HAP-1 (cell line): ENCODE measurements around the gene NVL.

Source experiments
- DNase-seq, 2 experiments: peaks; one replicate each; pipeline ENCODE4 v3.0.0-alpha.2; 2016 to 2020; ENCODE audit warnings: low spot score in 2 of 2
- H3K27me3 ChIP-seq: fragments of 250-450 bp; sonication (Bioruptor Pico); 2 replicates; pipeline ENCODE4 v1.5.1; 2020; ENCODE audit warnings: low read depth, mild to moderate bottlenecking, moderate library complexity
- H3K36me3 ChIP-seq: fragments of 250-450 bp; sonication (Bioruptor Pico); replicated peaks from 2 replicates; pipeline ENCODE4 v1.5.1; 2020; ENCODE audit warnings: mild to moderate bottlenecking
- H3K4me1 ChIP-seq: fragments of 250-450 bp; sonication (Bioruptor Pico); 2 replicates; pipeline ENCODE4 v1.5.1; 2020; ENCODE audit warnings: mild to moderate bottlenecking
- H3K4me3 ChIP-seq: fragments of 250-450 bp; sonication (Bioruptor Pico); 2 replicates; pipeline ENCODE4 v1.5.1; 2020; ENCODE audit warnings: mild to moderate bottlenecking, moderate library complexity
- H3K9me3 ChIP-seq: fragments of 250-450 bp; sonication (Bioruptor Pico); 2 replicates; pipeline ENCODE4 v1.5.1; 2020; ENCODE audit warnings: mild to moderate bottlenecking, moderate library complexity
- in situ Hi-C: fragments of 300-500 bp; cut with MboI; formaldehyde crosslinking; loops from 3 replicates; pipeline ENCODE4 v1.14.3; 2020; ENCODE audit warnings: low sequenced_read_pairs, inconsistent platforms, mixed read lengths

The NVL gene

DNA sequence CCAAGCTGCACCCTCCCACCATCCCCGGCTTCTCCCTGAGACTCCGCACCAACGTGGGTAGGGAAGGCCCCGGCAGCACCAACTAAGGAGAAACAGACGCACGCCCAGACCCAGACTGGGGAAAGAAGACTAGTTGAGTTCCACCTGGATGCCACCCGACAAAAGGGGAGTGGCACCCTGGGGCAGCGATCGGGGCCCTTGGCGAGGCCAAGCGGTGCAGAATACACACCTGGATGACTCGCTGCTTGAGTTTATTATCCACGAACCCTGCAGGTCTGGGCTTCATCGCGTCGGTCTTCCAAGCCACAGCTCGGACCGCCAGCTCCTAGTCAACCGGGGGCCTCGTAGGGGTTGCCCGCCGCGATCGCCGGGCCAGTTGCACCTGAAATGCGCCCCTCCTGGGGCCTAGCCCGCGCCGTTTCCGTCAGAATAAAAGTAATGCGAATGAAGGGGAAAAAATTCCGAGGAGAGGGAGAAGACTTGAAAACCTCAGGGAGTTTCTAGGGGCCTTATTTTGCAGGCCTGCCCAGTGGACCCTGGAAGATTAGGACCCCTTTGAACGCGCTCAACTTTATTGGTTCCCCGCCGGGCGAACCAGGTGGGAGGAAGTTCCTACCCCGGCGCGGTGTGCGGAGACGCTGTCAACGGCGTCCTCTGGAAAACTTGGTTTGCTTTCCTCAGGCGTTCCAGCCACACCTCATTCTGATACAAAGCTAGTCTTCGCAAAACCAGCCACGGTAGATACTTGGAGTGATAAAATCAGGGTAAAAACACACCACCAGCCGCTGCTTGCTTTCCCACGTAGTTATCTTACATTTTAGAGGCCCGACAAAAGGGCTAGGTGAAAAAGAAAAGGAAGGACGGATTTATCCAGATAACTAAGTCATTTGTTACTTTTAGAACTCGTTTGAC is at the start of gene NVL:
TSS of gene NVL (minus strand) at position 331 of the 912 bp plus-strand sequence. CDS start at position 286, 45 bp downstream.
- peak; percentile 92 to 94 for DNase-seq
- H3K4me3 ChIP-seq = peak within 1 kb of the TSS; percentile 91
- H3K27me3 ChIP-seq = no peaks in the 10 kb centered on the region
- H3K9me3 ChIP-seq = no peaks in the 10 kb centered on the region
- peaks cover 5% of the 10 kb centered on the region for H3K36me3 ChIP-seq
- peaks cover 12% of the 10 kb centered on the region for H3K4me1 ChIP-seq
- in situ Hi-C loops = loop anchor here (10.0 to 25.0 kb wide), 2 partner anchors 215 to 518 kb away; partner anchors contain the start of gene FBXO28

DNA sequence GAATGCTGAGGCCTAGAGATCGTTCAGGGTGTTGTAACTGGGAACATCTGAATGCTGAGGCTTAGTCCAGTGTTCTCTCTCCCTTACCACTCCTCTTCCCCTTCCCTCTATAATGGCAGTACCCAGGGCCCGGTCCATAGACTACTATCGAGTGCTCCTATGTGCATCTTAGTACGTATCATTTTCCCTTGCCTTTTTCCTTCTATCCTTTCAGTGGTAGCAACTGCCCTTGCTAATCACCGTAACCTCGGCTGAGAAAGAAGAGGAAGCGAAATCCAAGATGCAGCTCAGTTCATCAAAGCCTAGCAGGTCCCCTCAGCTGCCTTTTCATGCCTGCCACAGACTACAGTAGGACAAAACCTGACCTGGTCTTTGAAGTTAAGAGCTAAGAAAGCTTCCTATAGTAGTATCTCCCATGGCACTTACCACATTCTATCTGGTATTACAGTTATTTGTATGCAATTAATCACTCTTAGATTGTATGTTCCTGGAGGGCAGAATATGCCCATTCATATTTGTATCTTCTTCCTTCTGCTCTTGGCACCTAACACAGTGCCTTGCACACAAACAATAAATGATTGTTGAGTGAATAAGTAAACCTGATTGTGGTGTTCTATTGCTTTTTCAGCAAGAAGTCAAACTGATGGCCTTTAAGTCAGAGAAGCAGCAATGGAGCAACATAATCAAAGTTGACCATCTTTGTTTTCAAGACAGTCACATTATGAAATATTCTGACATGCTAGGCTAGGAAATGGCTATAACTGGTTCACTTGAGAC is 49.1 kb upstream of the NVL start:
- Histone ChIP-seq H3K9me3 (no peaks in the 10 kb centered on the region), H3K36me3 (peaks cover 44% of the 10 kb centered on the region), H3K4me3 (no peak overlapping the region), H3K27me3 (no peaks in the 10 kb centered on the region), H3K4me1 (no peaks in the 10 kb centered on the region)
- in situ Hi-C loops = no loop called here
- DNase-seq = no peak

DNA sequence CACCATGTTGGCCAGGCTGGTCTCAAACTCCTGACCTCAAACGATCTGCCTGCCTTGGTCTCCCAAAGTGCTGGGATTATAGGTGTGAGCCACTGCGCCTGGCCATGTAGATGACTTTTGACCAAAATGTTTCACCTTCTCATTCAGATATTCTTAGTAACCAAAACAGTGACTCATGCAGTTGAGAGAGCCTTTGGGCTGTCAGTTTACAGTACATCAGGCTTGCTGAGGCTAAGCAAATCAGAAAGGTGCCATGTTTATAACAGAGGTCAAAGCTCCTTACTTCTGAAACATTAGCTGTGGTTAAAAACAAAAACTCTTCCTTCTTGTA is 47.7 kb upstream of the NVL start:
- no peak for DNase-seq
- H3K4me3 ChIP-seq = no peak overlapping the region
- in situ Hi-C loops = no loop called here
- no peaks in the 10 kb centered on the region for H3K9me3 ChIP-seq
- no peaks in the 10 kb centered on the region for H3K4me1 ChIP-seq
- H3K27me3 ChIP-seq = no peaks in the 10 kb centered on the region
- peaks cover 53% of the 10 kb centered on the region for H3K36me3 ChIP-seq

DNA sequence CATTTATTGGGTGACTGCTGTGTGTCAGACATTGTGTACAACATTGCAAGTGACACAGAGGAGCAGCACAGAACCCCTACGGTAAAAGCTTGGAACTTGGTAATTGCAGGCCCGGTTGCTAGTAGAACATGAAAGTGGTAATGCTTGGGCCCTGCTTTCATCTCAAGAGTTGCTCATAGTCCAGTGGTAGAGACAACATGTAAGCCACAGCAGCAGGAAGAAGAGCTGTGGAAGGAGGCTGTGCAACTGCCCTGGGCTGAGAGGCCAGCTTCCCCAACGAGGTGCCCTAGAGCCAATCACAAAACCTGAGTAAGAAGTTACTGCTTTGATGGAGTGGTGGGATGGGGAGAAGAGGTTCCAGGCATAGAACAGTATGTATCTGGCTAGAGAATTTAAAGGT is 45.1 kb upstream of the NVL start:
- Histone ChIP-seq H3K9me3 (no peaks in the 10 kb centered on the region), H3K36me3 (peaks cover 66% of the 10 kb centered on the region), H3K4me1 (peaks cover 1% of the 10 kb centered on the region; the same call in 1 of the 2 replicates), H3K4me3 (no peak overlapping the region), H3K27me3 (no peaks in the 10 kb centered on the region)
- in situ Hi-C loops = no loop called here
- no peak for DNase-seq

DNA sequence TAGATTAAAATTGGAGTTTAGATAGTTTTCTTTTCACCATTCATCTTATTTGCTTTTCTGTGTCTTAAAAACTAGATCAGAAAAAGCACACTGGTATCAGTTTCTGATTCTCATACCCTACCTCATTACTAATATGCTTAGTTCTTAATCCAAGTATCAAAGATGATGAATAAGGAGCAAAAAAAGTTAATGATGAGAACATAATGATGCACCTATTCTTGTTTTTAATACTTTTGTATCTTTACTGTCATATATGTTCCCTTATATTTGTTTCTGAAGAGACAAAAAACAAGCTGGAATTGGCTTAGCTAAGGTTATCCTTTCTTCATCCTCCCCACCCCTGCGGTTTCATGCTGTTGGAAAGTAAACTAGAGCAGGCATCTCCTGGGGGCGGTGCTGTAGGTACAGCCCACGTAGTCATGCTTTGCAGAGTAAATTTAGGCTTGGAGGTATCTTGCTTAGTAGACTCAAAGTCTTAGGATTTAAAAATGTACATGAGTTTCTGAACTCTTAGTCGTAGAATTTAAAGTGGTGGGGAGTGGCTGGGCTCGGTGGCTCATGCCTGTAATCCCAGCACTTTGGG is 43.1 kb upstream of the NVL start:
- Histone ChIP-seq H3K27me3 (no peaks in the 10 kb centered on the region), H3K4me3 (no peak overlapping the region), H3K4me1 (peaks cover 3% of the 10 kb centered on the region; the same call in 1 of the 2 replicates), H3K36me3 (peaks cover 70% of the 10 kb centered on the region), H3K9me3 (no peaks in the 10 kb centered on the region)
- DNase-seq = no peak
- in situ Hi-C loops = no loop called here

DNA sequence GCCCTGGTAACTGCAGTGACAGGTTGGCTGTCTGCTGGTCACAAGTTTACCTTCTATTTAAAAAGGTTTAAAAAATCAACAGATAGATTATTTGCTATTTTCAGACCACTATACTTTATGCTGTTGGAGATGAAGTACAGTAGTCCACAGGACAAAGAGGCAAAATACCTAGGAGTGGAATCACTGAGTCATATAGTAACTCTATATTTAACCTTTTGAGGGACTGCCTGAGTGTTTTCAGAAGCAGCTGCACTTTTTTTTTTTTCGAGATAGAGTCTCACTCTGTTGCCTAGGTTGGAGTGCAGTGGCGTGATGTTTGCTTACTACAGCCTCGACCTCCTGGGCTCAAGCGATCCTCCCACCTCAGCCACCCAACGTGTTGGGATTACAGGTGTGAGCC is 38.4 kb upstream of the NVL start:
- Histone ChIP-seq H3K4me1 (peaks cover 10% of the 10 kb centered on the region; the same call in 1 of the 2 replicates), H3K27me3 (no peaks in the 10 kb centered on the region), H3K9me3 (no peaks in the 10 kb centered on the region), H3K36me3 (peaks cover 55% of the 10 kb centered on the region), H3K4me3 (no peak overlapping the region)
- peak in 1 of 2 experiments; percentile 1 for DNase-seq
- in situ Hi-C loops = no loop called here

DNA sequence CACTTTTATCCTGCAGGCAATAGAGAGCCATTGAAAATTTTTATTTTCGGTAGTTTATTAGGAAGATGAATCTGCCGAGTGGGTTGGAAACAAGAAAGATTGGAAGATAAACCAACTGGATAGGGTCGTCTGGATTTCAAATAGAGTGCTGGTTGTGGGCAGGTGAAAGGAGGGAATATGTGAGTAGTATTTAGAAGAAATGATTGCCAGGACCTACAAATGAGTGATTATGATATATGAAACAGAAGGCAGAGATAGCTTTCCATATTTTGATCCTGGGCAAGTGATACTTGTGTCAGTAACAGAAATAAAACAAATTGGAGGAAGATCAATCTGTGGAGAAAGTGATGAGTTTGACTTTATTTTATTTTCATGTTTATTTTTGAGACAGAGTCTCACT is 29.2 kb upstream of the NVL start:
- in situ Hi-C loops = no loop called here
- H3K4me1 ChIP-seq = peaks cover 18% of the 10 kb centered on the region
- H3K9me3 ChIP-seq = no peaks in the 10 kb centered on the region
- H3K4me3 ChIP-seq = no peak overlapping the region; the same call in 1 of the 2 replicates
- no peaks in the 10 kb centered on the region for H3K27me3 ChIP-seq
- H3K36me3 ChIP-seq = peaks cover 5% of the 10 kb centered on the region
- DNase-seq = no peak

DNA sequence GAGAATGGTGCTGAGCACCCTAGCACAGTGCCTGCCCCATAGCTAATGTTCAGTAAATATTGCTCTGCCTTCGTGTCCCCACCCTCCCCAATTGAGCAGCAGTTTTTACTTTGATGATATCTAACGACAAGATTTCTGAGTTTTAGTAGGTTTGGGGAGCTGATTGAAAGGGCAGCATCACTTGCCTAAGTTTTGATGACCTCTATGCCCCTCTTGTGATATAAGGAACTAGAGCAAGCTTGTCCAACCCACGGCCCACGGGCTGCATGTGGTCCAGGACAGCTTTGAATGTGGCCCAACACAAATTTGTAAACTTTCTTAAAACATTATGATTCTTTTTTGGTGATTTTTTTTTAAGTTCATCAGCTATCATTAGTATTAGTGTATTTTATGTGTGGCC is 28.3 kb upstream of the NVL start:
- H3K4me1 ChIP-seq = peaks cover 18% of the 10 kb centered on the region
- H3K36me3 ChIP-seq = peaks cover 5% of the 10 kb centered on the region
- peak overlapping the region; percentile 81 for H3K4me3 ChIP-seq
- in situ Hi-C loops = no loop called here
- no peaks in the 10 kb centered on the region for H3K27me3 ChIP-seq
- H3K9me3 ChIP-seq = no peaks in the 10 kb centered on the region
- no peak for DNase-seq

DNA sequence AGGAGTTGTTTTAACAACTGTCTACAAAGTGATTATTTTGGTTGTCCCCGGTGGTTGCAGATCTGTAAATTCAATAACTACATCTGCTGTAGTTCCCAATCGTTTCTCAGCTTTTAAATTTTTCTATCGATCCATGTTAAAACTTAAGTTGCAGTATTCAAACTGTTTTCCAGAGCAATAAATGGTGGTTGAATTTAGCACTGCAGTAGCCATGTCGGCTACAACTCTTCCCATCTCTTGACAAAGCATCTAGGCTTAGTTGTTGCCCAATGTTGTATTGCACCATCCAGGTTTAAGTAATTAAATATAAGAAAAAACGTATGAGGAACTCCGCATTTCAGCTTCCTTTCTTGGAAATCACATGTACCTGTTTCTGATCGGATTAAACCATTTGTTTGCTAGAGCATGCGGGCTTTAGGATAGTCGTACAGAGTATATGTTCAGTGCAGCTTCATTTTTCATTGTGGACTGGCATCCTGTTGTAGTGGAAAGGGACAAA is 27.7 kb upstream of the NVL start:
- no peak for DNase-seq
- no peaks in the 10 kb centered on the region for H3K9me3 ChIP-seq
- H3K27me3 ChIP-seq = no peaks in the 10 kb centered on the region
- peak overlapping the region; percentile 81 for H3K4me3 ChIP-seq
- peaks cover 5% of the 10 kb centered on the region for H3K36me3 ChIP-seq
- peaks cover 18% of the 10 kb centered on the region for H3K4me1 ChIP-seq
- in situ Hi-C loops = no loop called here

DNA sequence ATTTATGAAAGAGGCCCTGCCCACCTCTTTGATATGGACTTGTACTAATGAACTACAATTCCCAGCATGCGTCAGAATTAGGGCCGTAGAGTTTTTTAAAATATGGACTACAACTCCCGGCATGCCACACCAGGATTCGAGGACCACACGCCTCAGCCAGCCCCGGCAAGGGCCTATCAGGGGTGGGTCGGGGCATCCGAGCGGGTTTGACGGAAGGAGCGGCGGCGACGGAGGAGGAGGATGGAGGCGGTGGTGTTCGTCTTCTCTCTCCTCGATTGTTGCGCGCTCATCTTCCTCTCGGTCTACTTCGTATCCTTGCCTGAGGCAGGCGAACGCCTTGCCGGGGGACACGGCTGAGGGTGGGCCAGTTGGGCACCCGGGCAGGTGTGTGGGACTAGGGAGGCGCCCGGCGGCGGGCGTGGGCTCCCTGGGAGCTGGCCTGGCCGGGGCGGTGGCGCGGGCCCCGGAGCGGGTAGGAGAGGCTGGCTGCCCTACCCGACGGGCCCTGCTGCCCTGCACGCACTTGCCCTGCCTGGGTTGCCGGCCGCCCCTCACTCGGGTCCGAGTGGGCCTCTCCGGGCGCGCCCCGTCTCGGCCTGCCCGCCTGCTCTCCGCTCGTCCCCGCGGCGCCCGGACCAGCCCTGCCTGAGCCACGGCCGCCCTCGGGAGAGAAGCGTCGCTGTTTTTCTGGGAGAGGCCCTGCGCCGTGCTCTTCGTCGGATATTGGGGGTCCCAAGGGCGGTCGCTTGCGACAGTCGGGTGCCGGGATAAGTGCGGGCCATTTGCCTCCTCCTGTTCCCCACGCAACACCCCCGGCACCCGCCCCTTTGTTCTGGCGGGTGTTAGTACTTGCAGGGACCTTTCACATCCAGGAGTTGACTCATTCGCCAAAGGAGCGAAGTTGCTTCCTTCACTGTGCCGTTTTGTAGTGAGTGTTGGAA is 27.0 kb upstream of the NVL start, which contains the start of gene CNIH4:
TSS of gene CNIH4 (plus strand) at position 195 of the 941 bp plus-strand sequence. CDS start at position 241, 46 bp downstream.
- DNase-seq = peak; percentile 94 to 96
- in situ Hi-C loops = no loop called here
- Histone ChIP-seq H3K9me3 (no peaks in the 10 kb centered on the region), H3K36me3 (peaks cover 5% of the 10 kb centered on the region), H3K27me3 (no peaks in the 10 kb centered on the region), H3K4me3 (peak within 1 kb of the TSS; percentile 81), H3K4me1 (peaks cover 18% of the 10 kb centered on the region)

DNA sequence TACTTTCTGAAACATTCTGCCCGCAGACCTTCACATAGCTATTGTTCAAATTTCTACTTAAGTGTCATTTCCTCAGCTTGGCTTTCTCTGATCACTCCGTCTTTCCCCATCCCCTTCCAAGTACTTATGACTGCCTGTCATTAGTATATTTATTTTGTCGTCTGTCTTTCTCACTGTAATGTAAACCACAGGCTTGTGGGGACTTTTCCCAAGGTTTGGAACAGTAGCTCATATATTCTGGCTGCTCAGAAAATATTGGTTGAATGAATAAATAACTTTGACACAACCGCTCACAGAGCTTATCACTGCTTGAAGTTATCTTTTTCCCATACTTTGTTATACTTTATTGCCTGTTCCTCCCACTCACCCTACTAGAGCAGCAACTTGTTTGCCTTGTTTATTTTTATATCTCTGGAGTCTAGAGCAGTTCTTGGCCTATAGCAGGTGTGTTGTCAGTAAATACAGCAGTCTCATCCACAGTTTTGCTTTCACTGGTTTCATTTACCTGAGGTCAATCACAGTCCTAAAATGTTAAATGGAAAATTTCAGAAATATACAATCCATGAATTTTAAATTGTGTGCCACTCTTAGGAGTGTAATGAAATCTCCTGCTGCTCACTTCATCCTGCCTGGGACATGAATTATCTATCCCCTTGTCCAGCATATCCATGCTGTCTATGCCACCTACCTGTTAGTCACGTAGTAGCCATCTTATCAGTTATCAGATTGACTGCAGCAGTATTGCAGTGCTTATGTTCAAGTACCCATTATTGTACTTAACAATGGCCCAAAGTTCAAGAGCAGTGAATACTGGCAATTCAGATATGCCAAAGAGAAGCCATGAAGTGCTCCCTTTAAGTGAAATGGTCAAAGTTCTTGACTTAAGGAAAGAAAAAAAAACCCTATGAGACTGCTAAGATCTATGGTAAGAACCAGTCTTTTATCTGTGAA is 24.3 kb upstream of the NVL start:
- no peak for DNase-seq
- in situ Hi-C loops = no loop called here
- Histone ChIP-seq H3K4me3 (no peak overlapping the region), H3K36me3 (no peaks in the 10 kb centered on the region), H3K4me1 (peaks cover 15% of the 10 kb centered on the region), H3K9me3 (no peaks in the 10 kb centered on the region), H3K27me3 (no peaks in the 10 kb centered on the region)
